COR-L47 (cell line): Measurements from ENCODE around the gene ADISSP.

ENCODE experiments used
- DNase-seq: peaks from one replicate; lab custom pipeline; 2025; lab: John Stamatoyannopoulos, UW

The ADISSP gene

GRCh38 chr20:3767427-3768341 is at the start of gene ADISSP:
Gene ADISSP, minus strand, starts transcription at chr20:3767753. Its CDS starts 7,653 bp downstream, at chr20:3760100.
- DNase-seq = peak; percentile 99

DNA sequence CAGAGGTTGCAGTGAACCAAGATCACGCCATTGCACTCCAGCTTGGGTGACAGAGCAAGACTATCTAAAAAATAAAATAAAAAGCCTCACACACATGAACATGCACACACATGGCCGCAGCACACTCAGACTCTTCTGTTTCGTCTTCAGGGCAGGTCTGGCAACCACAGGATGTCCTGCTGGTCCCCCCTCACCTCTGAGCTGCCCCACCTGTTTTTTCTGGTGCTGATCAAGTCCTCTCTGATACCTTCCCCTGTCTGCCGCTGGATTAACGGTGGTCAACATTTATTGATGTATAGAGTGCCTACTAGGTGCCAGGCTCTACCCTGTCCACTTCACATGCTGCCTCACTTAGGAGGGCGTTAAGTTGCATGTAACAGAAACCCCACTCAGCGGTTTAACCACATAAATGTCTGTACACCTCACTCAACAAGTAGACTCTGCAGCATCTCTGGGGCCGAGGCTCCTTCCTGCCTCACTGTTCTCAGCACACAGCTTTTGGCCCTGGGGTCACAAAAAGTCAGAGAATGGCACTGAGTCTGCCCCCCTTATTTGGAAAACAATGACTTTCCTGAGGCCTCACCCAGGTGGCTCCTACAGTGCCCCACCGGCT is 48.3 kb upstream of the ADISSP start:
- DNase-seq = no peak

- no peak for DNase-seq
Measured at GRCh38 chr20:3814928-3815495, 47.5 kb upstream of the ADISSP start.

GRCh38 chr20:3813848-3814581 is 46.5 kb upstream of the ADISSP start:
- DNase-seq = no peak

DNA sequence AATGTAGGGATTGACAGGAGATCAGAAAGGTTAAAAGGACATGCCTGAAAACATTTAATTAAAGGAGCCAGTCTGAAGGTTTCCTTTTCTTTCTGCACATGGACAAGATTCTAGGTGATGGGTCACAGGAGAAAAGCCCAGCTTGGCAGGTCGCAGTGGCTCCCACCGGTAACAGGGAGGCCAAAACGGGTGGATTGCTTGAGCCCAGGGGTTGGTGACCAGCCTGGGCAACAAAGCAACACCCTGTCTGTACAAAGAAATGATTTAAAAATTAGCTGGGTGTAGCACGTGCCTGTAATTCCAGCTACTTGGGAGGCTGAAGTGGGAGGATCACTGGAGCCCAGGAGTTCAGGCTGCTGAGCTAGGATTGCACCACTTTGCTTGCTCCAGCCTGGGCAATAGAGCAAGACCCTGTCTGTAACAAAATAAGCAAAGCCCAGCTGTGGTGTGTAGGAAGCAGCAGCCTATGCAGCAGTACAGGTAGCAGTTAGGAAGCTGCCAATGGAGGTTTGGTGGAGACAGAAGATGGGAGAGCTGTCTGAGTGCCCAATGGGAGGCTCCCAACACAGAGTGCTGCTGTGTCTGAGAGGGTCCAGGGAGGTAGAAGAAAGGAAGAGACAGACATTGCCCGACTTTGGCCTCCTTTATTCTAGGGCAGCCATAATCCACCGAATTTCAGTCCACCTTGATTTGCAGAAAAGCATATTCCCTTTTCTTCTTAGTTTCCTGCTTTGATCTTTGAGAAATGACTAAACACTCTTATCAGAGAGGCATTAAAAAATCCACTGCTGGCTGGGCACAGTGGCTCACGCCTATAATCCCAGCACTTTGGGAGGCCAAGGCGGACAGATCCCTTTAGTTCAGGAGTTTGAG is 45.7 kb upstream of the ADISSP start:
- DNase-seq = no peak

GRCh38 chr20:3812259-3812681 is 44.7 kb upstream of the ADISSP start:
- DNase-seq = no peak

GRCh38 chr20:3811467-3812258 is 44.1 kb upstream of the ADISSP start:
- DNase-seq = peak; percentile 99

DNA sequence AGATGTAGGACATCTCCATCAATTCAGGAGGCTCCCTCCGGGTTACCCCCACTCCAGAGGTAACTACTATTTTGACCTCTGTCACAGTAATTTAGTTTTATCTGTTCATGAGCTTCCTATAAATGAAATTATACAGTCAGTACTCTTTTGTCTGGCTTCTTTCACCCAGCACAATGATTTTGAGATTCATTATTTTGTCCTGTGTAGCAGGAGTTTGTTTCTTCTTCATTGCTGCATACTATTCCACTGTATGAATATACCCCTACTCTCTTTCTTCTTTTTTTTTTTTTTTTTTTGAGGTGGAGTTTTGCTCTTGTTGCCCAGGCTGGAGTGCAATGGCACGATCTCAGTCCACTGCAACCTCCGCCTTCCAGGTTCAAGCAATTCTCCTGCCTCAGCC is 41.0 kb upstream of the ADISSP start:
- no peak for DNase-seq

GRCh38 chr20:3804781-3805180 is 37.2 kb upstream of the ADISSP start:
- DNase-seq = no peak

DNA sequence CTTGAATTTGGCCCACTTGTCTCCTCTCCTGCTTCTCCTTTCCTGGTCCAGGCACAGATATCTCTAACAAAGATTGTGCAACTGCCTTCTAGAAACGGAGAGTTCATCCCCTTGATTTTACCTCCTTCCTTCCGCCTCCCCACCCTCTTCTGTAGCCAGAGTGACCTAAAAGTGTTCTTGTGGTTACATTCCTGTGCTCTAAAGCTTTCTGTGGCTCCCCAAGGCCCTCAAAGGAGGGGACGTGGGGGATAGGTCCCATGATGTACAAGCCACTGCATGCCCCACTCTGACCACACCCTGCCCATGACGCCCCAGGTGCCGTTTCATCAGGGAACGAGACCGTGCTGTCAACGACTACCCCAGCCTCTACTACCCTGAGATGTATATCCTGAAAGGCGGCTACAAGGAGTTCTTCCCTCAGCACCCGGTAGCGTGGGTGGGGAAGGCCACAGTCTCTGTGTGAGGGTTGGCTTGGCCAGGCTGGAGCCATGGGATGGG is 36.8 kb upstream of the ADISSP start:
- no peak for DNase-seq

GRCh38 chr20:3803854-3804253 is 36.3 kb upstream of the ADISSP start:
- DNase-seq = no peak

- DNase-seq = no peak
Measured at GRCh38 chr20:3803289-3803688, 35.7 kb upstream of the ADISSP start.

DNA sequence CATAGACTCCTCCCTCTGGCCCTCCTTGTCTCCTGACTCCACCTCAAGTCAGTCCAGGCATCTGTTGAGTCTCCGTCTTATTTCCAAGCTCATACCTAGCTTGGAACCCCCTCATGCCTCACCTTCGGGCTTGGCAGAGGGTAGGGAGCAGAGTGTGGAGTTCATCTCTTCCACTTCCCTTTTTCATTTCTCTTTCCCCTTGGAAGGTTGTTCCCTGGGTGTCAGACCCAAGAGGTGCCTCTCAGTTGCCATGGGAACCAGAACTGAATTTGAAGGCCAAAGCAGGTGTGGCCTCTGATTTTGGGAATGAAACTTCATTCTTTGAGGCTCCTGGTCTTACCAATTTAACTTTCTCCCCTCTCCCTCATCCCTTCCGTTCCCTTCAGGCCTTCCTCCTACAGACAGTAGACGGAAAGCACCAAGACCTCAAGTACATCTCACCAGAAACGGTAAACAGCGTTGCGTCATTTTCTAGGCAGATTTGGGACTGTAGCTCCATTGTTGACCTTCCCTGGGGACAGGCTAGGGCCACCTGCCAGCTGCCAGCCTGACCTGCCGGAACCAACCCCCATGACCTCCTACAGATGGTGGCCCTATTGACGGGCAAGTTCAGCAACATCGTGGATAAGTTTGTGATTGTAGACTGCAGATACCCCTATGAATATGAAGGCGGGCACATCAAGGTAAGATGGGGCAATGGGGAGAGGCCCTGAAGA is 35.1 kb upstream of the ADISSP start:
- no peak for DNase-seq

- no peak for DNase-seq
Measured at GRCh38 chr20:3801846-3802245, 34.3 kb upstream of the ADISSP start.

GRCh38 chr20:3801299-3801698 is 33.7 kb upstream of the ADISSP start:
- DNase-seq = no peak

- no peak for DNase-seq
Measured at GRCh38 chr20:3800878-3801260, 33.3 kb upstream of the ADISSP start.

- no peak for DNase-seq
Measured at GRCh38 chr20:3800256-3800877, 32.8 kb upstream of the ADISSP start.

DNA sequence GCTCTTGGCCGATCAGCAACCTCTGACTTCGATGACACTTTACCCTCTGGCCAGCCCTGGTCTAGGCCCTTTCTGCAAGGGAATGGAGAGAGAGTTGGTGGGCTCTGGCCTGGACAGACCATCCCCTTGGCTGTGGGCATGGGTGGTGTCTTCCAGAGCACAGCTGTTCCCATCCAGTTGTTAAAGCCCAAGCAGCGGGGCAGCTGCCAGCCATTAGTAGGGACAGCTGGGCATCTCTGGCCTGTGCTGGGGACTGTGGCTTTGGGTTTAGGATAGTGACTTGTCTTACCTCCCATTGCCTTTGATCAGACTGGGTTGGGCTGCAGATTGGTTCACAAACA is 31.3 kb upstream of the ADISSP start:
- DNase-seq = no peak

- DNase-seq = no peak
Measured at GRCh38 chr20:3798373-3798768, 30.8 kb upstream of the ADISSP start.
